HG03378 (cell line): ENCODE data around the gene ZNF324.
A peak's percentile ranks its signal among the peaks of the same experiment; 100 is the strongest.
"Not testable (repeated sequence)": the region's sequence is repeated elsewhere in the genome, so short reads cannot be mapped to it uniquely, and the experiment has no call there.

ENCODE experiments used
- ATAC-seq: cut with Tn5 transposase; IDR thresholded peaks from one replicate; pipeline ENCODE4 v1.9.1; 2021; ENCODE audit warnings: mild to moderate bottlenecking, moderate library complexity; ENCODE audit not compliant: unreplicated experiment

ZNF324 gene

GRCh38 chr19:58470837-58471543 is 4.1 kb downstream of the ZNF324 start:
- ATAC-seq = not testable (repeated sequence)

DNA sequence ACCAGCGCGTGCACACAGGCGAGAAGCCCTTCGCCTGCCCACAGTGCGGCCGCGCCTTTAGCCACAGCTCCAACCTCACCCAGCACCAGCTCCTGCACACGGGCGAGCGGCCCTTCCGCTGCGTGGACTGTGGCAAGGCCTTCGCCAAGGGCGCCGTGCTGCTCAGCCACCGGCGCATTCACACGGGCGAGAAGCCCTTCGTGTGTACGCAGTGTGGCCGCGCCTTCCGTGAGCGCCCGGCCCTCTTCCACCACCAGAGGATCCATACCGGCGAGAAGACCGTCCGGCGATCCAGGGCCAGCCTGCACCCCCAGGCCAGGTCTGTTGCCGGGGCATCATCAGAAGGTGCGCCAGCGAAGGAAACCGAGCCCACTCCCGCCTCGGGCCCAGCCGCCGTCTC is 4.9 kb downstream of the ZNF324 start:
- no peak for ATAC-seq

- ATAC-seq = no peak
These were observed 6.9 kb downstream of the ZNF324 start for GRCh38 chr19:58473775-58474174.

- no peak for ATAC-seq
These were observed 7.6 kb downstream of the ZNF324 start for GRCh38 chr19:58474291-58474996.

GRCh38 chr19:58474997-58475713 is 8.3 kb downstream of the ZNF324 start:
- peak; percentile 8 for ATAC-seq

- ATAC-seq = peak; percentile 74
These were observed 9.0 kb downstream of the ZNF324 start, which contains the start of gene ZNF446 for GRCh38 chr19:58475714-58476497. ZNF446 (plus strand) TSS chr19:58476352; CDS start chr19:58477219, 867 bp downstream.

DNA sequence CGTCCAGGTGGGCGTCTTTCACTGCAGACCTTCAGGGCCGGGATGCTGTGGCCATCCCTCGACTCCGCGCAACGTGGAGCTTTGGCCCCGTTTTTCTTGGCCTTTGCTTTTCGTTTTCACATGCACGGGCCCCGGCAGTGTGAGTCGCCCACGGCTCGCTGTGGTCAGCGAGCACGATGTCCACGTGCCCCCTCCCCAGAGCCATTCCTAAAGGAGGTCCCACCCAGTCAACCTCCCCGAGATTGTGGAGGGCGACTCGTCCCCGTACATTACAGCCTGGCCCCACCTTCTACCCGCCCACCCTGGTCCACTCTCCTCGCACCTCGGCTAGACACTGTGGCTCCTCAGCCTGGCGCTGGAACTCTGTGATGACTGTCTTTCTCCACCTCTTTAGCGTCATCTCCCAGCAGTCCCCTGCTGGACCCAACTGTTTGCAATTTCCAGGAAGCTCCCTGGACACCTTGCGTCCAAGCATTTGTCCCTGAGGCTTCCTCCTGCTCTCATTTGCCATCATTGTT is 9.7 kb downstream of the ZNF324 start:
- ATAC-seq = no peak

- no peak for ATAC-seq
These were observed 10.2 kb downstream of the ZNF324 start for GRCh38 chr19:58477130-58477529.

DNA sequence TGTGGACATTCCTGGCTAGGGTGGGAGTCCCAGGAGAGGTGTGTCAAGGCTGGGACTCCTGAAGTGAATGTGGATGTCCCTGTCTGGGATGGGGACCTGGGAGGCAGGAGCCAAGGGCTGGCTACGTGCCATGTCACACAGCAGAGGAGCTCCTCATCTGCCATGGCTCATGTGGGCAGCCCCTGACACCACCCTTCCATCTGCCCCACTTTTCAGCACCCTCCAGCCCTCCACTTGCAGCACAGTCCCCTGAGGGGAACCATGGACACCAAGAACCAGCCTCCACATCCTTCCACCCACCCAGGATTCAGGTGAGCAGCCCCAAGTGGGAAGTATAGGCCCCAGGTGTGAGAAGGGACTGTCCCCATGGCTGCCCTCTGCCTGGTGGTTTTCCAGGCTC is 11.0 kb downstream of the ZNF324 start:
- no peak for ATAC-seq

- ATAC-seq = no peak
These were observed 12.4 kb downstream of the ZNF324 start for GRCh38 chr19:58479303-58479702.

DNA sequence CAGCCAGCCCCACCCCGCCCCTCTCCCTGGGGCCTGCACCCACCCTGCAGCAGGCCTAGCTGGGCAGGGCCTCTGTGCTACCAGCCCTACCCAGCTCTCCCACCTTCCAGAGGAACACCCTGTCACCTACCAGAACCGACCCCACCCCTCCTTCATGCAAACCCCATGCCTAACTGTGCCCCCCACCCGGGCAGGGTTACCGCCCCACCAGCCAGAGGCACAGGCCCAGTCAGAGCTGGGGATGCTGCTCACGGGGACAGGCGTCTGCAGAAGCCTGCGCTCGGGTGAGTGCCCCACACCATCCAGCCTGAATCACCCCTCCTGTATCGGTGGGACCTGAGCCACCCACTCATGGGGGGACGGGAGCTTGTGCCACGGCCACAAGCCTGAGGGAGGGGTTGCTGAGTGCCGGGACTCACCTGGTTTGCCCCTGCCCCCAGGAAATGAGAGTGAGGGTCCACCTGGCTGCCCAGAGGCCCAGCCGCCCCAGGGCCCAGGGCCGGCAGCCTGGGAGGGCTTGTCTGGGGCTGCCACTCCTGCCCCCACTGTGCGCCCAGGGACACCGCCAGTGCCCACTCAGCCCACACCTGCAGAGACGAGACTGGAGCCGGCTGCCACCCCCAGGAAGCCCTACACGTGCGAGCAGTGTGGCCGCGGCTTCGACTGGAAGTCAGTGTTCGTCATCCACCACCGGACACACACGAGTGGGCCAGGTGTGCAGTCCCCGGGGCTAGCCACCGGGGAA is 13.0 kb downstream of the ZNF324 start:
- no peak for ATAC-seq

- no peak for ATAC-seq
These were observed 13.6 kb downstream of the ZNF324 start for GRCh38 chr19:58480481-58480830.

DNA sequence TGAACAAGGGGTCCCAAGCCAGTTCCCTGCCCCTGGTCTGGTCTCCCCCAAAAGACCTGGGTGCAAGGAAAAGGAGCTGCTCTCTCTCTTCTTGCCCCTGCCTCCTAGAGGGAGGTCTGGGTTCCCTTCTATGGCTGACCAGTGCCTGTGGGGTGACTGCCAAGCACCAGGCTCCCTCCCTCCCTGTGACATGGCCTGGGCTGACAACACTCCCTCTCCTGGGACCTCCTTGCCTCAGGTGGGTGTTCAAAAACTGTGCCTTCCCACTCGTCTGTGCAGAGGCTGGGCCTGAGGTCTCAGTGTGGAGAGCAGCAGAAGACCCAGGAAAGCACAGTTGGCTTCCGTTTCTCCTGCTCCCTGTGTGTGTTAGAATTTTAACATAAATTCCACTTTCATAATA is 14.0 kb downstream of the ZNF324 start:
- no peak for ATAC-seq

DNA sequence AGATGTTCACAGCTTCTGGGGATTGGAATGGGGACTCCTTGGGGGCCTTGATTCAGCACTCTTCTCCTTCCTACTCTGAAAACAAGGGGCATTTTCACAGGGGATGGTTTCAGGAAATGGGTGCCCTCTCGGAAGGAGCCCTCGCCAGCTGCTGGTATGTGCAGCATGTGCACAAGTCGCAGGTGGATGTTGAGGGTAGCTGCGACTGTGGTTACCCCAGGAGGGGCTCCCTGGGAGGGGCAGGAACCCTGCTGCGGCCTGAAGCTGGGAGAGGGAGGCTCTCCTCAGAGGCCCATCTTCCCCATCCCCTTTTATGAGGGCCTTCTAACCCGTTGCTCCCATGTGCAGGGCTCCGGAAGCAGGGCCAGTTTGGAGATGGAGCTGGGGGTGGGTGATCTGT is 15.5 kb downstream of the ZNF324 start:
- no peak for ATAC-seq

- ATAC-seq = no peak
These were observed 16.9 kb downstream of the ZNF324 start for GRCh38 chr19:58483776-58484175.

DNA sequence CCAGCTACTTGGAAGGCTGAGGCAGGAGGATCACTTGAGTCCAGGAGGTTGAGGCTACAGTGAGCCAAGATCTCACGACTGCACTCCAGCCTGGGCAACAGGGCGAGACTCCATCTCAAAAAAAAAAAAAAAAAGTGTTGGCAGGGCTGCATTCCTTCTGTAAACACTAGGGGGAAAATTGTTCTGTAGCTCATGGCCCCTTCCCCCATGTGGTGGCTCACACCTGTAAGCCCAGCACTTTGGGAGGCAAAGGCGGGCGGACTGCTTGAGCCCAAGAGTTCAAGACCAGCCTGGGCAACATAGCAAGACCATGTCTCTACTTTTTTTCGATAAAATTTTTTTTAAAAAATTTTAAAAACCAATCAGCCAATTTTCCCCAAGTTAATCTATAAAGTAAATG is 17.5 kb downstream of the ZNF324 start:
- ATAC-seq = not testable (repeated sequence)

DNA sequence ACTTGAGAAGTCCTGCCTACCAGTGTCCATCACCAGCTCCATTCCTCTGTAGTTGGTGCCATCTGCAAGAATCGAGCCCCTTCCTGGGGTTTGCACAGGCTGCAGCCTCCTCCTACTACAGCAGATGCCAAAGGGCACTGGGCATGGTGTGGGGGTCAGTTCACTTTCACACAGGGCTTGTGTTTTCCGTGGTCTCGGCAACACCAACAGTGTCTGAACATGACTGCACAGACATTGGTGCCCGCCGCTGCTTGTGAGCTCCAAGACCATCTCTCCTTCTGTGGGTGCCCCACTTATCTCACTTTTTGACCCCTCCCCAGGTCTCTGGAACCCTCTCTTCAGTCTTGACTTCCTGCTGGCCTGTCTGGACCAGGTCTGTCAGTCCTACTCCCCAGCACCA is 24.5 kb downstream of the ZNF324 start:
- no peak for ATAC-seq

GRCh38 chr19:58492265-58492664 is 25.4 kb downstream of the ZNF324 start:
- no peak for ATAC-seq

- ATAC-seq = no peak
These were observed 30.8 kb downstream of the ZNF324 start for GRCh38 chr19:58497634-58498170.
